ENCODE measurements around the gene GALNTL6.
"Not testable (repeated sequence)": the region's sequence is repeated elsewhere in the genome, so short reads cannot be mapped to it uniquely, and the experiment has no call there.

Gene GALNTL6

GRCh38 chr4:173001571-173001970 lies 1188.4 kb downstream of the GALNTL6 start:
- no peak for DNase-seq

DNA sequence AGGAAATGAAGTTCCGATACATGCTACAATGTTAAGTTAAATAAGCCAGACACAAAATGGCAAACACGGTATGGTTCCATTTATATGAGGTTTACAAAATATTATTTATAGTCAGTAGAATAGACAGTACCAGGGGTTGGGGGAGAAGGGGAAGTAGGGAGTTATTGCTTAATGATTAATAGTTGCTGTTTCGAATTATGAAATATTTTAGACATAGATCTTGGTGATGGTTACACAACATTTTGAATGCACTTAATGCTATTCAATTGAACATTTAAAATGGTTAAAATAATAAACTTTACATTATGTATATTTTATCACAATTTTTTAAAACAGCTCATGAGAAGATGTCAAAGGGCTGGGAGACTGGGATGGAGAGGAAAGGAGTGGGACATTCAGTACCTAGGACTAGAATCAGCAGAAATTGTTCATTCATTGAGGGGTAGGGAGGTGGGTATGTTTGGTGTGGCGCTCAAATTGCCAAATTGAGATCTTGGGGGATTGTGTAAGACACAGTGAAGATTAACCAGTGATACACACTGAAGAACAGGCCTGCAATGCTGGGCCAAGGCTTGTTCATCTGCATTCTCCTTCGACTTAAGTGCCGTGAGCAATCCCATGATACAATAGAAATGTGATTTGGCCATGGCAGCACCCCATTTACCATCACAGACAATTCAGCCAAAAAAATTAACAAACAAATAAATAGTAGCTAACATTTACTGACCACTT lies 1189.8 kb downstream of the GALNTL6 start:
- DNase-seq, result no peak

DNA sequence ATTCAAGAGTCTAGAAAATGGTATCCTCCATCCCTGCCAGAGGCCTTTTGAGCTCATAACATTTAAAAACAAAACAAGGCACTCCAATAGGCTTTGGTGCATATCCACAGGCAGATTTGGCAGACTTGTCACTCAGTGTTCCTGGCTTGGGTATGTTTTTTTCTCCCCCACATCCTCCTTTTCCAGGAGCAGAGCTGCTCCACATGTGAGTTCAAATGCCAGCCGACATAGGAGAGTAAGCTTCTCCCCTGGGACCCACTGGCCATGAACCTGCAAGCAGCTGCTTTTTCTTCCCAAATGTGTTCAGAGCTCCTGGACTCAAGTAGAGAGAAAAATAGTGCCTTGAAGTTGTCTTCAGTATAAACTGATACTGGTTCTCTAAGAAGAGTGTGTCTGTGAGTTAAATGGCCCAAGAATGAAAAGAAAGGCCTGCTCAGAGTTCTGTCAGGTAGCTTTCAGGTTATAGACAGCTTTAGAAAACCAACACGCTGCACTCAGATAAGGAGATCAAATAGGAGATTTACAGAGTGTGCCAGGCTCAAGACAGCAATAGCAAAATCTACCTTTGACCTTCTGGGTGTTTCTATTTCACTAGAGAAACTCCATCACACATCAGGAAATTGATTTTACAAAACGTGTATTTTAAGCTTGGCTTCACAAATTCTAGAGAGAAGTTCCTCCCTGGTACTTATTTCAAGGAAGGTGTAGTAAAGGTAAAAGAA lies 1192.9 kb downstream of the GALNTL6 start:
- no peak for DNase-seq

DNA sequence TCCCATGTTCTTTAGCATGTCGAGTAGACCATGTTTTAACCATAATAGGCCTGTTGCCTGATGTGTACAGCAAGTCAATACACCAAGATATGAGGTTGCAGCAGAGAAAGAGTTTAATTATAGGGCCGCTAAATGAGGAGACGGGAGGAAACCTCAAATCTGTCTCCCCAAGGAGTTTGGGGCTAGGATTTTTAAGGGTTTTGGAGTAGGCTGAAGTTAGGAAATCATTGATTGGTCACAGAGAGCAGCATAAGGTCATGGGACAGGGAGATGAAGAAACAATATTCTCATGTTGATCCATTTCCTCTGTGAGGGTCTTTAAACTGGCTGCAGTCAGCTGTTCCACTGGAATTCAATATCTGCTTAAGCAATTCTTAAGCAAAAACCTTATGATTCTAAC lies 1195.2 kb downstream of the GALNTL6 start:
- DNase-seq, result no peak

DNA sequence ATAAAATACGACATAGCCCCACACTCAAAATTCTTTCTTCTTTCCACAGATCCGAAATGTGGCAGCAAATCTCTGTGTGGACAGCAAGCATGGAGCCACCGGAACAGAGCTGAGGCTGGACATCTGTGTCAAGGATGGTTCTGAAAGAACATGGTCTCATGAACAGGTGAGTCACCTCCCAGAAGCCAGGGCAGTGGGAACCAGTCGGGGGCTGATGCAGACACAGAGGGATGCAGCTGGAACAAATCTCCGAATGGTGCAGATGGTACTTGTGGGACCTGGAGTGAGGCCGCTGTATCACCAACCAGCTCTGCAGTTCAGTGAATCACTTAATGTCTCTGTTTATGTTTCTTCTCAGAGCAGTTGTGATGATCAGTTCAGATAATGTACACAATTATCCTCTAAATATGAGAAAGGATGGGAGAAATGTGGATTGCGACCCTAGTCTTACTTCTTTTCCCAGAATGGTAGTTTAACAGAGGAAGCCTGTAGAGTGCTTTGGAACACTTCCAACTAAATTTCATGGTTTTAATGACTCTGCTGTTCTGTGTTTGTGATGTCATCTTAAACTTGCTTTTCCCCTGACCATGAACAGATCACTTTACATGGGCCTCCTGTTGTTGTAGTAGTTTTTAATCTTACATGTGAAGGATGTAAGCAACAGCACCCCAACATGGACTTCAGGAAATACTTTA lies 1196.1 kb downstream of the GALNTL6 start:
- no peak for DNase-seq

GRCh38 chr4:173012608-173013007 lies 1199.4 kb downstream of the GALNTL6 start:
- DNase-seq, result no peak

DNA sequence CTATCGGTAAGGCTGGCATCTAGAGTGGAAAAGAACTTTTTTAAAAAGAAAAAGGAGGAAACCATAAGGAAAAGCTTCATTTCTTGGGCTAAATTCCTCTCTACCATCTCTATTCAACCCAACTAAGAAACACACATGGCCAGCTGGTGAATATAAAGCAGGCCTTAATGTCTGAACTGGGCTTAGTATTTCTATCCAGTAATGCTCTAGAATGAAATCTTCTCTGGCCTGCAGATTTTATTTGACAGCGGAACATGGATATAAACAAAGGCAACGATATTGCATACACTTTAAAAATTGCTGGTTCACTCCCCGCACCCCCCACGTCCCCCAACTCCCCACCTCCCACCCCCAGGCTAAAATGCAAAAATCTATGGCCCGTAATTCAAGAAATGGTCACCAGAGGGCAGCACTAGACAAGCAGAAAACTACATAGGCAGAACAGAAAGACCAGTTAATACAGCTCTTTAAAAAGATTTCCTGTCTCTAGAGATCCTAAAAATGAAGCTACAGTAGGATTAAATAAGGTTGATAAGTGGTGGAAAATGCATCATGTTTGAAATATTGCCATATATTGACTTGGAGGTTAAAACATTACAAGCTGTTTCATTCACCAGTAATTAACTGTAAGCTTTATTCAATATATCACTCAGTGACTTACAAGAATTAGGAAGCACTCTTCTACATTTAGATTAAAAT lies 1200.2 kb downstream of the GALNTL6 start:
- peak; percentile 57 for DNase-seq

GRCh38 chr4:173014113-173014558 lies 1200.9 kb downstream of the GALNTL6 start:
- DNase-seq, result no peak

GRCh38 chr4:173014836-173015235 lies 1201.6 kb downstream of the GALNTL6 start:
- DNase-seq, result no peak

DNA sequence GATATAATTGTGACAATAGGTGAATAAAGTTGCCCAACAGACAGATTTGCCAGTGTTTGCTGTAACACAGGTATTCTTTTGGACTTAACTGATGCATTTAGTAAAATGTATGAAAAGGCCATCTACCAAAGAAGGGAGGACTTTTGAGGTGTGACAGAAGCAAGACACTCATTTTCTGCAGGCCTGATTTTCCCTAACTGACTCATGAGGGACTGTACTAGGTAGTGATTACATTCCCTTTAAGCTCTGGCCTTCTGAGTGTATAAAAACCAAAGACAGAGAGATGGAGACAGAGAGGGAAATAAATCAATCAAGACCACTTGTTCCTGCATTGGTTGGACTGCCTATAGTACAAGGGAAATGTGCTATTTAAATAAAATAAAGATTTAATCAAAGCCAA lies 1204.6 kb downstream of the GALNTL6 start:
- no peak for DNase-seq

DNA sequence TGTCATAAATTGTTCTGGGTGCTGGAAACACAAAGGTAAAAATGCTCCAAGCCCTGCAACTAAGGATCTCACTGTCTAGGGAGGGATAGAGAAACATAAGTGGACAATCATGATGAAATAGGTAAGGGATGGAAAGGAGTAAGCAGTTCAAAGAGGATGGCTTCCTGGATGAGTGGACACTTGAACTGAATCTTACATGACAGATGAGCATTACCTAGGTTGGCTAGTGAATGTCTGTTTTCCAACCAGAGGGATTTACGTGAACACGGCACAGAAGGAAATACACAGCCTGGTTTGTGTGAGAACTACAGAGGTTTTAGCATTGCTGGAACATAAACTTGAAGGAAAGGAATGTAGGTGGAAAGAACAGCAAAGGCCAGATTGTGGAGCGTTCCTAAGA lies 1205.2 kb downstream of the GALNTL6 start:
- no peak for DNase-seq

GRCh38 chr4:173019664-173020063 lies 1206.5 kb downstream of the GALNTL6 start:
- no peak for DNase-seq

DNA sequence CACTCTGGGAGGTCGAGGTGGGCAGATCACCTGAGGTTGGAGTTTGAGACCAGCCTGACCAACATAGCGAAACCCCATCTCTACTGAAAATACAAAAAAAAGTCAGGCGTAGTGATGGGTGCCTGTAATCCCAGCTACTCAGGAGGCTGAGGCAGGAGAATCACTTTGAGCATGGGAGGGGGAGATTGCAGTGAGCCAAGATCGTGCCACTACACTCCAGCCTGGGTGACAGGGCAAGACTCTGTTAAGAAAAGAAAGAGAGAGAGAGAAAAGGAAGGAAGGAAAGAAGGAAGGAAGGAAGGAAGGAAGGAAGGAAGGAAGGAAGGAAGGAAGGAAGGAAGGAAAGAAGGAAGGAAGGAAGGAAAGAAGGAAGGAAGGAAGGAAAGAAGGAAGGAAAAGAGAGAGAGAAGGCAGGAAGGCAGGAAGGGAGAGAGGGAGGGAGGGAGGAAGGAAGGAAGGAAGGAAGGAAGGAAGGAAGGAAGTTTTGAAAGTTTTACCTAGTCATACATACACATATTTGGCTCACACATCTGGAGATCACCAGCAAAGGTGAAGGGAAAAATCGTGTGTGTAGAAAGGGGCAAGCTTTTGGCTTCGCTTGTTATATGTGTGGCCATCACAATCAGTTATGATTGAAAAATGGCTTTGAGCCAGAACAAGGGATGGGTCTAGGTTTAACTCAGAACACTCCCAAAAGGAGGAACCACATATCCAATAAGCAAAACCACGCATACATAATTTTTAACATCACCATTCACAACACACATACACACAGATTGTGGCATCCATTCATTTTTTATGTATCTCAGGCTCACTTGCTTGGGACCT lies 1208.8 kb downstream of the GALNTL6 start:
- DNase-seq, result not testable (repeated sequence)

DNA sequence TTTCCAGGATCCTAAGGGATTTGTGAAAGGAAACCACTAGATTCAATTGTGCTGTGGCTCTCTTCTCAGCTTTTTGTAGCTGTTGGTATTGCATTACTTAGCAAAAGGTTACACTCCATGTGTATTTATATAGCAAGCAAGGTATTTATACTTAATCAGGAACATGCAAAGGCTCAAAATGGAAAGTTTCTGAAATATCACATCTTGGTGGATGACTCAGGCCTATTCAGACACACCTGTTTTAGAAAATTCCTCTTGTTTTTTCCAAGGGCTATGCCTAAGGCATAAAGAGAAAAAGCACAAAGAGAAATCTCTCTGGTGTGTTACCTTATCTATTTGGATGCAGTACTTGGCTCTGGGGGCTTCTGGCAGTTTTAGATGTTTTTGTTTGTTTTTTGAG lies 1211.0 kb downstream of the GALNTL6 start:
- no peak for DNase-seq

GRCh38 chr4:173025131-173025530 lies 1211.9 kb downstream of the GALNTL6 start:
- DNase-seq, result peak; percentile 33

DNA sequence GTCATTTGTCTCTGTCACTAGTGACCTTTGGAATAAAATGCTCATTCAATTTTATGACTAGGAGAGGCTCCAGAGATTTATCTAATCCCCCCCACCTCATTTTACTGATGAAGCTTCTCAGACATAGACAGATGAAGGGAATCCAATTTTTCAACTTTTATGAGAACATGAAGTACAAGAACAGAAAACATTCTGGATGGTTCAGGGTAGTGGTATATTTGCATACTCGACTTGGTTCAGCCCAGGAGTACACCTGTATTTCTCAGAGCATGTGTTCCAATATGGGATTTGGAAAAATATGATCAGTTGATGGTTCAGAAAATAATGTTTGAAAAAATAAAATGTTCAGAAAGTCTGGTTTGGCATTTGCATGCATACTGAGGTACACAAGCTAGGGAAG lies 1224.0 kb downstream of the GALNTL6 start:
- DNase-seq, result no peak

DNA sequence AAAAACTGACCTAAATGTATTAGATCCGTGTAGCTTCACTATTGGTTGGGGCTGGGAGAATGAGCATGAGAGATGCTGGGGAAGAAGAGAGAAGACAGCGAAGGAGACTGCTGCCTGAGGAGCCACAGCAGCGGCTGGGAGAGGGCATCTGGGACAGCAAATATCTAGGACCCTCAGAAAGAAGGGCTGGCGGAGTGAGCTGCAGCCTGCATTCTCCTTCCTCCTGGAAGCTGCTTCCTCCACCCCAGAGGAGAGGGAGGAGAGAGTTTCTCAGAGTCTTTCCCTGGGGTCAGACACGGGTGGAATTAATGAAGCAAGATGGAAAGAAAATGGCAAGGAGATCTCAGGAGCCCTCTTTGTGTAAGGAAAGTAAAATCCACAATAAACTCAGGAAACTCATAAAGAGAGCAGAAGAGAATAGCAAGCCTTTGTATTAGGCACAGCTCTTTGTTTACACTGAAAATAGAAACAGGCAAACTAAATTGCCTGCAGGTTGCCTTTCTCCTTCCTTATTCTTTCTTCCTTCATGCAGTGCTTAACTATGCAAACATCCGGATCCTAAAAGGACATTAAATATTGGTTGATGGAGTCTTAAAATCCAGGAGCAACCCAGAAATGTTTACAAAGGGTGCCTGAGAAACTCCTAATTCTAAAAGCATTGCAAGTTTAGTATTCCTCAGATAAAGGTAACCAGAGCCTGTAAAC lies 1225.1 kb downstream of the GALNTL6 start:
- no peak for DNase-seq

DNA sequence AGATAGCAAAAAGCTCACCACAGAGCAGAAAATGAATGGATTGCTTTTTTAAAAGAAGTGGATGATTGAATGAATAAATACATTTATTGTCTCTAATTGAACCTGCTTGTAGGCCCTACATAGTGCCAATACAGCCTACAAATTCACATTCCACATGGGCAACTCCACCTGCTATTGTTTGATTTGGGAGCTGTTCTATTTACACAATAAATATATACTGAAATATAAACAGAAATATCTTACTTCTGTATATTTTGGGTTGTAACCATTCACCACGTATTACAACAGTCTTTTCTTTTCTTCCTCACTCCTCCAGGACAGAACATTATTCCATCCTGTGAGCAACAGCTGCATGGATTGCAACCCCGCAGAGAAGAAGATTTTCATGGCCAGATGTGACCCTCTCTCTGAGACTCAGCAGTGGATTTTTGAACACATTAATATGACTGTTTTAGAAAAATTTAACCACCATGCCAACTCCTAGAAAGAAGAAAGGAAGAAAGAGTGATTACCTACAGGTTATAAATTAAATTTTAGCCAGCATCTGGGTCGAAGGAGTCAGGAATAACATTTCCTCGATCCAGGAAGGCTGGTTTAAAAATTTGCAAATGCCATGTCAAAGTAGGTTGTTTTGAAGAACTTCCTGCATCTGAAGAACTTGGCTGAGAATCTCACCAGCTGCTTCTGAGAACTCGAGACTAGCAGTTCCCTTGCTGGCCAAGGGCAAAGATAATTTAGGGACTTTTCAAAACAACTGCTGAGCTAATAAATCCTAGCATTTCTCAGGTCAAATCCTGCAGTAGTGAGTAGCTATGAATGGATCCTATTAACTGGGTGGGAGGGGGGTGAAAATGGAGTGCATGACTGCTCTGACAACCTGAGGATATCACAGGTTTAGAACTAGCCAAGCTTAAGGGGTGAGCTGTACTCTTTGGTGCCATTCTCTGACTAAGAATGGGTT lies 1226.7 kb downstream of the GALNTL6 start:
- no peak for DNase-seq

- DNase-seq, result no peak
Measured at GRCh38 chr4:173041482-173041881, 1228.3 kb downstream of the GALNTL6 start.

GRCh38 chr4:173042139-173042538 lies 1228.9 kb downstream of the GALNTL6 start:
- DNase-seq, result not testable (repeated sequence)
